HepG2 (cell line): ENCODE results near the gene POLR2H. TPM values are rescaled to one million over a fixed set of nuclear protein-coding genes. Genes with fewer than 3 reads are reported as not detected.

Experiments
- CERS6 ChIP-seq: sonication (generic); formaldehyde crosslinking; IDR thresholded peaks from 2 replicates; pipeline ENCODE4 v1.5.0; 2020; ENCODE audit warnings: missing genetic modification reagents
- E2F2 ChIP-seq: sonication (generic); formaldehyde crosslinking; IDR thresholded peaks from 2 replicates; pipeline ENCODE4 v1.4.0; 2020; ENCODE audit warnings: missing genetic modification reagents, borderline replicate concordance
- JUN ChIP-seq: sonication (generic); formaldehyde crosslinking; IDR thresholded peaks from 2 replicates; pipeline ENCODE4 v1.4.0; 2020; ENCODE audit warnings: mild to moderate bottlenecking, missing genetic modification reagents
- PRDM4 ChIP-seq: sonication (generic); formaldehyde crosslinking; IDR thresholded peaks from 2 replicates; pipeline ENCODE4 v1.9.0; 2021; ENCODE audit warnings: missing genetic modification reagents, borderline replicate concordance
- TOPORS ChIP-seq: sonication (generic); formaldehyde crosslinking; IDR thresholded peaks from 2 replicates; pipeline ENCODE4 v1.8.0; 2023; ENCODE audit warnings: mild to moderate bottlenecking, missing genetic modification reagents
- ZNF460 ChIP-seq: sonication (generic); formaldehyde crosslinking; IDR thresholded peaks from 2 replicates; pipeline ENCODE4 v1.5.1; 2020; ENCODE audit warnings: missing genetic modification reagents, mild to moderate bottlenecking, borderline replicate concordance
- ZNF547 ChIP-seq: sonication (generic); formaldehyde crosslinking; IDR thresholded peaks from 2 replicates; pipeline ENCODE4 v1.5.1; 2020; ENCODE audit warnings: mild to moderate bottlenecking, missing genetic modification reagents
- polyA plus RNA-seq, 8 experiments: library from polyadenylated mRNA; depleted of rRNA in 3 of 8; stranded (reverse) in 7 of 8; unstranded in 1 of 8; fragments of >200 nt; fragmentation: Illumina TruSeq in 4 of 8; extraction: Trizol in 4 of 8; gene quantifications; 2 replicates each; pipeline versions ENCODE4 v1.2.1 to v1.2.3, GENCODE V29; 2011 to 2016; ENCODE audit warnings: low read depth in 4 of 8, missing spikeins in 1 of 8, mixed read lengths in 1 of 8; ENCODE audit not compliant: insufficient read depth in 1 of 8
- total RNA-seq, 5 experiments: library from RNA; depleted of rRNA; stranded (reverse); fragments of >200 nt; fragmentation: Illumina TruSeq; extraction: Trizol; gene quantifications; 2 replicates each; pipeline ENCODE4 v1.2.3, GENCODE V29; 2016; ENCODE audit warnings: low read depth in 1 of 5
- TF ChIP-seq, protein P1 (sequence below): sonication (generic); formaldehyde crosslinking; IDR thresholded peaks from 2 replicates; pipeline ENCODE4 v1.9.0; 2021; ENCODE audit warnings: missing genetic modification reagents, borderline replicate concordance
- TF ChIP-seq, protein P2 (sequence below): sonication (generic); formaldehyde crosslinking; IDR thresholded peaks from 2 replicates; pipeline ENCODE4 v1.5.1; 2020; ENCODE audit warnings: missing genetic modification reagents, mild to moderate bottlenecking, borderline replicate concordance

Gene POLR2H
- total and polyA plus RNA-seq, 2 of the 13 experiments (the other 11 are each of a cell fraction or from before 2014, with no cell fraction given), result 118 to 194 TPM

DNA sequence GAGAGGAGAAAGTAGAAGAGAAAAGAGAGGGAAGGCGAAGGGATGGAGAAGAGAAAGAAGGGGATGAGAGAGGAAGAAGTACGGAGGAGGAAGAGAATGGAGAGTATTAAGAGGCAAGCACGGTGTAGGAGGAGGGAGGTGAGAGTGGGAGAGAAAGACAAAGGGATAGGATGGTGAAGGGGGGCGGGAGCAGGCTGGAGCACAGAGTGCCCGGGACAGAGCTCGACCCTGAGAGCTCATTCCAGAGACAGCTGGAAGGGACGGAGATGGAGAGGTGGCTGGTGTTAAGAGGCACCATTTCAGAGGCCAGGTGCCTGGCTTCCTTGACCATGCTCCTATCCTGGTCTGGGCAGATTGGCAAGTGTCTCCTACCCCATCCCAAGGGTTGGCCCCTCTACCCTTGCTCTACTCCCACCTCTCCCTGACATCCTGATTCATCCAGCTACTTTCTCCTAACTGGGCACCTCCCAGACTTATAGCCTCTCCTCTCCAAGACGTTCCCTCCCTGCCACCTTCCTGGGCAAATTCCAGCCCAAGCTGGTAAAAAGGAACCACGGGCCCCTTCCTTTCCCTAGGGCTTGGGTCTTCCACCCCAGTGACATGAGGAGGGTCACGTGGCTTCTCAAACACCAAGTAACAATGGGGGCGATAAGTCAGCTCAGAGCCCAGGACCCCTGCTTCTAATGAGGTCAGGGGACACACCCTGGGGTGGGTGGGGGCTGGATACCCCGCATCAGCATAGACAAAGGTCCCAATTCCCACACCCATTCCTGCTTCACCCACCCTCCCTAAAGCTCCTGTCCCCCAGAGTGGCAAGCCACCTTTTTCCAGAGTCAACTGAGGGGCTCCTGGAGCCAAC, 1.2 kb upstream of the POLR2H start (continued):
- TF ChIP-seq, protein P1, sequence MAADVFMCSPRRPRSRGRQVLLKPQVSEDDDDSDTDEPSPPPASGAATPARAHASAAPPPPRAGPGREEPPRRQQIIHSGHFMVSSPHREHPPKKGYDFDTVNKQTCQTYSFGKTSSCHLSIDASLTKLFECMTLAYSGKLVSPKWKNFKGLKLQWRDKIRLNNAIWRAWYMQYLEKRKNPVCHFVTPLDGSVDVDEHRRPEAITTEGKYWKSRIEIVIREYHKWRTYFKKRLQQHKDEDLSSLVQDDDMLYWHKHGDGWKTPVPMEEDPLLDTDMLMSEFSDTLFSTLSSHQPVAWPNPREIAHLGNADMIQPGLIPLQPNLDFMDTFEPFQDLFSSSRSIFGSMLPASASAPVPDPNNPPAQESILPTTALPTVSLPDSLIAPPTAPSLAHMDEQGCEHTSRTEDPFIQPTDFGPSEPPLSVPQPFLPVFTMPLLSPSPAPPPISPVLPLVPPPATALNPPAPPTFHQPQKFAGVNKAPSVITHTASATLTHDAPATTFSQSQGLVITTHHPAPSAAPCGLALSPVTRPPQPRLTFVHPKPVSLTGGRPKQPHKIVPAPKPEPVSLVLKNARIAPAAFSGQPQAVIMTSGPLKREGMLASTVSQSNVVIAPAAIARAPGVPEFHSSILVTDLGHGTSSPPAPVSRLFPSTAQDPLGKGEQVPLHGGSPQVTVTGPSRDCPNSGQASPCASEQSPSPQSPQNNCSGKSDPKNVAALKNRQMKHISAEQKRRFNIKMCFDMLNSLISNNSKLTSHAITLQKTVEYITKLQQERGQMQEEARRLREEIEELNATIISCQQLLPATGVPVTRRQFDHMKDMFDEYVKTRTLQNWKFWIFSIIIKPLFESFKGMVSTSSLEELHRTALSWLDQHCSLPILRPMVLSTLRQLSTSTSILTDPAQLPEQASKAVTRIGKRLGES (CRISPR knock-in tag), result no peak
- TF ChIP-seq JUN (no peak), ZNF460 (no peak), E2F2 (CRISPR knock-in tag) (no peak), ZNF547 (no peak), PRDM4 (CRISPR knock-in tag) (no peak), TOPORS (CRISPR knock-in tag) (no peak), CERS6 (CRISPR knock-in tag) (no peak)
- TF ChIP-seq, protein P2, sequence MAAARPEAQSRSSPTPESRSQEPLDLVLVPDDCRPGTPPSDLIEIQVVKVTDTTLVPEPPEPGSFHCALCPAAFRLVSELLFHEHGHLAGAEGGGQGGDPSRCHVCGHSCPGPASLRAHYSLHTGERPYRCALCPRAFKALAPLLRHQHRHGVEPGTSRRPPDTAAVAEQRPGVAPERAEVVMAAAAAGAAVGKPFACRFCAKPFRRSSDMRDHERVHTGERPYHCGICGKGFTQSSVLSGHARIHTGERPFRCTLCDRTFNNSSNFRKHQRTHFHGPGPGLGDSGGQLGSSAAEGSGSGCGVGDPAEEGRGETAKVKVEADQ, result no peak
